ENCODE results near the gene C1orf167. TPM values are rescaled to one million over a fixed set of nuclear protein-coding genes. Genes with fewer than 3 reads are reported as not detected.

Gene C1orf167
- total RNA-seq, 1 experiment from 2014 or later, result 0.39 TPM

GRCh38 chr1:11790101-11790879 lies 28.3 kb downstream of the C1orf167 start:
- Histone ChIP-seq H2BK5ac (ENCODE audit: insufficient read length, low read length) (no peak overlapping the region), H3K27ac (ENCODE audit: insufficient read length, low read depth, low read length) (no peak overlapping the region), H3K9me3 (ENCODE audit: control insufficient read depth, low read depth, low read length) (no peaks in the 10 kb centered on the region), H4K91ac (ENCODE audit: insufficient read length, low read depth, low read length) (no peak overlapping the region), H4K5ac (ENCODE audit: insufficient read length, low read depth, low read length) (no peak overlapping the region), H2BK15ac (ENCODE audit: low read depth, low read length) (no peak overlapping the region), H4K20me1 (ENCODE audit: control insufficient read depth, insufficient read depth, insufficient read length) (no peaks in the 10 kb centered on the region), H3K79me1 (ENCODE audit: insufficient read depth, low read depth, low read length, poor library complexity, severe bottlenecking) (no peaks in the 10 kb centered on the region), H3K4ac (ENCODE audit: low read depth, low read length) (no peak overlapping the region), H3K79me2 (ENCODE audit: insufficient read depth, low read length) (no peaks in the 10 kb centered on the region), H2BK20ac (ENCODE audit: low read depth, low read length, poor library complexity, severe bottlenecking) (no peak overlapping the region), H2BK12ac (ENCODE audit: insufficient read length, low read depth, low read length) (no peak overlapping the region), H3K4me2 (ENCODE audit: insufficient read depth, insufficient read length, low read length) (no peak overlapping the region), H3K23ac (ENCODE audit: insufficient read length, low read depth, low read length) (no peak overlapping the region), H2AK5ac (ENCODE audit: insufficient read length, low read length) (no peak overlapping the region), H3K14ac (ENCODE audit: insufficient read depth, low read length) (no peak overlapping the region), H3K9ac (ENCODE audit: extremely low read depth, insufficient read length, low read length) (no peak overlapping the region), H2BK120ac (ENCODE audit: low read depth, low read length, poor library complexity, severe bottlenecking) (no peak overlapping the region), H2AFZ (ENCODE audit: low read length) (no peak overlapping the region), H4K8ac (replicated peaks; ENCODE audit: insufficient read length, low read depth, low read length) (no peak overlapping the region), H3K4me1 (ENCODE audit: insufficient read depth, low read length) (peaks cover 5% of the 10 kb centered on the region; the same call in 1 of the 2 replicates), H3K27me3 (ENCODE audit: insufficient read depth, low read length) (no peaks in the 10 kb centered on the region), H3T11ph (ENCODE audit: low read length) (no peak overlapping the region), H3K23me2 (ENCODE audit: insufficient read length, low read depth, low read length, poor library complexity, severe bottlenecking) (no peaks in the 10 kb centered on the region), H3K18ac (ENCODE audit: insufficient read length, low read depth, low read length) (no peak overlapping the region), H3K56ac (ENCODE audit: insufficient read length, low read depth, low read length) (no peak overlapping the region)
- H3K9me3 Mint-ChIP-seq, result no peaks in the 10 kb centered on the region
- no CpG with 5 or more reads among the region's 20 CpGs for WGBS (ENCODE audit: extremely low coverage, insufficient read length, low lambda C conversion rate)
- H3K27me3 Mint-ChIP-seq (ENCODE audit: low read depth), result no peaks in the 10 kb centered on the region
- H3K27ac Mint-ChIP-seq, result peak overlapping the region in 2 of 3 experiments; percentile 61 to 78; a peak in 4 of 7 replicates
- no peak for TF ChIP-seq CTCF (conservative IDR thresholded peaks at IDR 0.05)
- H3K4me3 Mint-ChIP-seq, result no peak overlapping the region
- no peak for DNase-seq
- H3K36me3 Mint-ChIP-seq (ENCODE audit: insufficient read depth in 1 of 3, low read depth in 3 of 3), result peaks cover 9 to 31% (median 28%) of the 10 kb centered on the region in 3 experiments; a peak in 6 of 7 replicates
- peaks cover 19 to 25% of the 10 kb centered on the region in 2 experiments for H3K4me1 Mint-ChIP-seq
